Duodenal mucosa (tissue), 2 donors: Measurements from ENCODE around the gene RFPL2.

ENCODE experiments used
- H3K27ac ChIP-seq: one replicate; pipeline ENCODE4 v1.7.0; 2013; ENCODE audit warnings: low read depth, low read length
- H3K27me3 ChIP-seq, 2 donors: one replicate each; pipeline ENCODE4 v1.7.0; 2013; ENCODE audit warnings: low read length in 2 of 2, control low read depth in 1 of 2; ENCODE audit not compliant: insufficient read depth in 2 of 2, control insufficient read depth in 1 of 2
- H3K36me3 ChIP-seq, 2 donors: one replicate each; pipeline ENCODE4 v1.7.0; 2013; ENCODE audit warnings: low read length in 2 of 2, control low read depth in 1 of 2; ENCODE audit not compliant: insufficient read depth in 2 of 2, control insufficient read depth in 1 of 2
- H3K4me1 ChIP-seq, 2 donors: one replicate each; pipeline ENCODE4 v1.7.0; 2013; ENCODE audit warnings: low read length in 2 of 2, control low read depth in 1 of 2; ENCODE audit not compliant: insufficient read depth in 2 of 2, control insufficient read depth in 1 of 2
- H3K4me3 ChIP-seq, 2 donors: one replicate each; pipeline ENCODE4 v1.7.0; 2013; ENCODE audit warnings: low read length in 2 of 2, low read depth in 1 of 2
- H3K9ac ChIP-seq, 2 donors: one replicate each; pipeline ENCODE4 v1.7.0; 2013; ENCODE audit warnings: low read length in 2 of 2, low read depth in 1 of 2
- H3K9me3 ChIP-seq, 2 donors: one replicate each; pipeline ENCODE4 v1.7.0; 2013; ENCODE audit warnings: low read length in 2 of 2, control low read depth in 1 of 2; ENCODE audit not compliant: control insufficient read depth in 1 of 2

The RFPL2 gene

GRCh38 chr22:32204856-32205722 is at the start of gene RFPL2:
Gene RFPL2 (minus strand): TSS chr22:32205073. CDS start chr22:32202451, 2,622 bp downstream.
- H3K27ac ChIP-seq: no peak within 1 kb of the TSS
- peak within 1 kb of the TSS; percentile 47 to 56 for H3K4me3 ChIP-seq
- H3K9me3 ChIP-seq: no peaks in the 10 kb centered on the region
- H3K9ac ChIP-seq: peak within 1 kb of the TSS in 1 of 2 donors; percentile 18
- no peaks in the 10 kb centered on the region for H3K36me3 ChIP-seq
- H3K4me1 ChIP-seq: peaks cover 4 to 29% of the 10 kb centered on the region in 2 donors
- no peaks in the 10 kb centered on the region for H3K27me3 ChIP-seq

DNA sequence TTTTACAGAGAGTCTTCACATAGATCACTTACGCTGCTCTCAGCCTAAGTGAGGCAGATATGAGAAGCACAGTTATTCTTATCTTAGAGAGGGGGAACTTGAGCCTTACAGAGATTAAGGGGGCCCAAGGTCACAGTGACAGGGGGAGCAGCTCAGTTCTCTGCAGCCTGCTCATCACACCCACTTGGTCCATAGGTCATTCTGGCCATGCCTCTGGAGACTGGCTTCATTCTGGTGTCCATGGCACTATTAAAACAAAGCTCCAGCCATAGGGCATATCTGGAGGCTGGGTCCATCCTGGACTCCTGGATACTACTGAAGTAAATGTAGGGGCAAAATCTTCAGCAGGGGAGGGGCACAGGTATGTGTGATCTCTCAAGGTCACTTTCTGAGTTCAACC is 44.4 kb upstream of the RFPL2 start:
- Histone ChIP-seq H3K9ac (no peak overlapping the region), H3K27ac (no peak overlapping the region), H3K4me3 (no peak overlapping the region), H3K36me3 (no peaks in the 10 kb centered on the region), H3K27me3 (no peaks in the 10 kb centered on the region), H3K9me3 (no peaks in the 10 kb centered on the region), H3K4me1 (peaks cover 35 to 38% of the 10 kb centered on the region in 2 donors)

DNA sequence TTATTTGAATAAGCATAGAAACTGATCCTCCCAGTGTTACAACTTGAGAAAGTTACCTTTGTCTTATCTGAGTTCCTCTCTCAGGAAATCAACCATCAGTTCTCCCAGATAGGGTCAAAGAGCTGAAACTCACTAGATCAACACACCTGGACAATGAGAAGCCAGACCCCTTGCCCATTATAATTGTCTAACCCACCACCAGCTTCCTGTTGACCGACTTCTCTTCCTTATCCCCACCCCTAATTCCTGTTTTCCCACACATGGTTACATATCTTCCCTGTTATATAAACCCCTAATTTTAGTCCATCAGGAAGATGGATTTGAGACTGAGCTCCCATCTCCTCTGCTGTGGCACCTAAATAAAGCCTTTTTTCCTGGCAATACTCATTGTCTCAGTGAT is 43.4 kb upstream of the RFPL2 start:
- Histone ChIP-seq H3K27me3 (no peaks in the 10 kb centered on the region), H3K27ac (no peak overlapping the region), H3K9me3 (no peaks in the 10 kb centered on the region), H3K36me3 (no peaks in the 10 kb centered on the region), H3K9ac (no peak overlapping the region), H3K4me1 (peaks cover 31 to 42% of the 10 kb centered on the region in 2 donors), H3K4me3 (no peak overlapping the region)

DNA sequence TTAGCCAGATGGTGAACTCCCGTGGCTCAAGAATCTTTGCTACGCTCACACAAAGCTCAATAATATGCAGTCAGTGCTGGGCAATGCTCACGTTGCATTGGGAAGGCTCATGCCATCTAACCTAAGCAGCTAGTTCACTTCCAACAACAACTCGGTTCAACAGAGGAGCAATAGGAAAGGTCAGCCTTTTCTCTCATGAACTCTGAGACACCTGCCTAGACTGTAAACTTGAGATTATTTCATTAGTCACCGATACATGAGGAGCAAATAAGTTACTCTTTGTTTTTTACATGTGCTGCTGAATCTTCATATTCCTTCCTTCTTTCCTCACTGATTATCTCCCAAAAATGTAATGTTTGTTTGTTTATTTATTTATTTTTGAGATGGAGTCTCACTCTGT is 41.3 kb upstream of the RFPL2 start:
- no peaks in the 10 kb centered on the region for H3K9me3 ChIP-seq
- H3K4me3 ChIP-seq: no peak overlapping the region

DNA sequence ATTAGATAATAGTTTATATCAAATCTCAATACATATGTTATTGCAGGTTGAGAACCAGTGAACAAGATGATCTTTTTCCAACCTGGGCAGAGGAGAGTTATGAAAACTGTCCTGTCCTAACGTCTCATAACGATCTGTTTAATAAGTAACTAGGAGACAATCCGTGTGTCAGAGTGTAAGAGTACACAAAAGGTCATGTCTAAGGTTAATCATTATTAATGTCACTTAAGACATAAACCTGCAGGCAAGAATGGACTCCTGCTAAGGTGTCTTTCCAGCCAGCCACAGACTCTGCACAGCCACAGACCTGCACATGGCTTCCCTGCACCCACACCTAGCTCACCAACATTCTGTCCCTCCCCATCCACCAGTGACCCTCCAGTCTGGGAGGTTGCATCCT is 40.2 kb upstream of the RFPL2 start:
- H3K4me1 ChIP-seq: peaks cover 39 to 57% of the 10 kb centered on the region in 2 donors
- no peaks in the 10 kb centered on the region for H3K27me3 ChIP-seq
- H3K9ac ChIP-seq: no peak overlapping the region
- H3K4me3 ChIP-seq: peak overlapping the region in 1 of 2 donors; percentile 37
- H3K9me3 ChIP-seq: no peaks in the 10 kb centered on the region
- no peak overlapping the region for H3K27ac ChIP-seq
- H3K36me3 ChIP-seq: no peaks in the 10 kb centered on the region

More for the DNA sequence above, 41.3 kb upstream of the RFPL2 start:
- H3K9ac ChIP-seq: no peak overlapping the region
- H3K4me1 ChIP-seq: peaks cover 30 to 48% of the 10 kb centered on the region in 2 donors
- H3K36me3 ChIP-seq: no peaks in the 10 kb centered on the region
- H3K27ac ChIP-seq: no peak overlapping the region
- no peaks in the 10 kb centered on the region for H3K27me3 ChIP-seq

- H3K27ac ChIP-seq: no peak overlapping the region
- H3K4me1 ChIP-seq: peaks cover 39 to 56% of the 10 kb centered on the region in 2 donors
Observed at GRCh38 chr22:32244547-32244946, 39.7 kb upstream of the RFPL2 start.

GRCh38 chr22:32240461-32240860 is 35.6 kb upstream of the RFPL2 start:
- no peaks in the 10 kb centered on the region for H3K36me3 ChIP-seq
- H3K9ac ChIP-seq: no peak overlapping the region
- no peak overlapping the region for H3K27ac ChIP-seq
- no peaks in the 10 kb centered on the region for H3K9me3 ChIP-seq
- no peak overlapping the region for H3K4me3 ChIP-seq
- peaks cover 16 to 27% of the 10 kb centered on the region in 2 donors for H3K4me1 ChIP-seq
- no peaks in the 10 kb centered on the region for H3K27me3 ChIP-seq

More at GRCh38 chr22:32244547-32244946, 39.7 kb upstream of the RFPL2 start:
- no peak overlapping the region for H3K9ac ChIP-seq
- no peaks in the 10 kb centered on the region for H3K9me3 ChIP-seq
- no peak overlapping the region for H3K4me3 ChIP-seq
- H3K27me3 ChIP-seq: no peaks in the 10 kb centered on the region
- H3K36me3 ChIP-seq: no peaks in the 10 kb centered on the region

DNA sequence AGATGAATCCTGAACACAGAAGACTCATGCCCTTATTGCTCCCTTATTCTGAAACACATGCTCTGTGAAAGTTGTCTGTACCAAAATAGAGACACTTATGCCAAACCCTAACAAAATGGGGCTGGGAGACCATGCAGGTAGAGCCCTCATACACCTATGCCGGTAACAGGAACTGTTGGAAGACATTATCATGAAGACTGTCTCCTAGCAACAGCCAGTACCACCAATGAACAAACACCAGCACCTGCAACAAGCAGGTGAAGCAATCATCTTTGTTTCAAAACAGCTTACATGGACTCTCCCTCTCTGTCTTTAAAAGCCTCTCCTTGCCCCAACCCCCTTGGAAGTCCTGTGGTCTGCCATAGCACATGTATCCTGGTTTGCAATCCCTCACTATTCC is 33.0 kb upstream of the RFPL2 start:
- H3K9me3 ChIP-seq: no peaks in the 10 kb centered on the region
- H3K4me3 ChIP-seq: no peak overlapping the region
- H3K4me1 ChIP-seq: peaks cover 10 to 15% of the 10 kb centered on the region in 2 donors
- no peak overlapping the region for H3K9ac ChIP-seq
- no peak overlapping the region for H3K27ac ChIP-seq
- H3K36me3 ChIP-seq: peaks cover 0 to 5% of the 10 kb centered on the region in 2 donors
- no peaks in the 10 kb centered on the region for H3K27me3 ChIP-seq

GRCh38 chr22:32236970-32237369 is 32.1 kb upstream of the RFPL2 start:
- H3K9me3 ChIP-seq: no peaks in the 10 kb centered on the region
- H3K27ac ChIP-seq: no peak overlapping the region
- H3K36me3 ChIP-seq: peaks cover 0 to 11% of the 10 kb centered on the region in 2 donors
- peaks cover 10 to 12% of the 10 kb centered on the region in 2 donors for H3K4me1 ChIP-seq
- H3K4me3 ChIP-seq: no peak overlapping the region
- no peak overlapping the region for H3K9ac ChIP-seq
- H3K27me3 ChIP-seq: no peaks in the 10 kb centered on the region

GRCh38 chr22:32233091-32233490 is 28.2 kb upstream of the RFPL2 start:
- Histone ChIP-seq H3K9me3 (no peaks in the 10 kb centered on the region), H3K9ac (no peak overlapping the region), H3K27ac (no peak overlapping the region), H3K36me3 (peaks cover 0 to 29% of the 10 kb centered on the region in 2 donors), H3K4me3 (no peak overlapping the region), H3K27me3 (no peaks in the 10 kb centered on the region), H3K4me1 (no peaks in the 10 kb centered on the region)
